ENCODE data around the gene VIPR2.

DNA sequence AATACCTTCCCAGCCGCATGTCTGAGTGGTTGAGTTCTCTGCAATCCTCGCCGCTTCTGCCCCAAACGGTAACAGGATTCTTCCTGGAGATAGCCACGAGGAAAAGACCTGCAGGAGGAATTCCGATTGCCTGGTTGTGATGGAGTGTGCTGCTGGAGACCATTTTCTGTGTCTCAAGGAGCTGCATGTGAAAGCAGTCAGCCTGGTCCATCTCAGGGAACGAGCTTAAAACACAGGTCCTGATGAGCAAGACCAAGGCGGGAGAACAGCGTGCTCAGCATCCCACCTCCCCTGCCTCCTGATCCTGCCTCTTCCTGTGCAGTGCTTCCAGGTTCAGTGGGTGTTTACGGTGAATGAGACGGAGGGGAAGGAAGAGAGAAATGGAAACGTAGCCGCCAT, 26.5 kb downstream of the VIPR2 start:
- TF ChIP-seq, protein P1, sequence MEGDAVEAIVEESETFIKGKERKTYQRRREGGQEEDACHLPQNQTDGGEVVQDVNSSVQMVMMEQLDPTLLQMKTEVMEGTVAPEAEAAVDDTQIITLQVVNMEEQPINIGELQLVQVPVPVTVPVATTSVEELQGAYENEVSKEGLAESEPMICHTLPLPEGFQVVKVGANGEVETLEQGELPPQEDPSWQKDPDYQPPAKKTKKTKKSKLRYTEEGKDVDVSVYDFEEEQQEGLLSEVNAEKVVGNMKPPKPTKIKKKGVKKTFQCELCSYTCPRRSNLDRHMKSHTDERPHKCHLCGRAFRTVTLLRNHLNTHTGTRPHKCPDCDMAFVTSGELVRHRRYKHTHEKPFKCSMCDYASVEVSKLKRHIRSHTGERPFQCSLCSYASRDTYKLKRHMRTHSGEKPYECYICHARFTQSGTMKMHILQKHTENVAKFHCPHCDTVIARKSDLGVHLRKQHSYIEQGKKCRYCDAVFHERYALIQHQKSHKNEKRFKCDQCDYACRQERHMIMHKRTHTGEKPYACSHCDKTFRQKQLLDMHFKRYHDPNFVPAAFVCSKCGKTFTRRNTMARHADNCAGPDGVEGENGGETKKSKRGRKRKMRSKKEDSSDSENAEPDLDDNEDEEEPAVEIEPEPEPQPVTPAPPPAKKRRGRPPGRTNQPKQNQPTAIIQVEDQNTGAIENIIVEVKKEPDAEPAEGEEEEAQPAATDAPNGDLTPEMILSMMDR (IDR thresholded peaks at IDR 0.05), result no peak
- TF ChIP-seq POLR2A (IDR thresholded peaks at IDR 0.05), result no peak
